GM12878 (cell line): ENCODE results near the gene GPLD1. TPM values are rescaled to one million over a fixed set of nuclear protein-coding genes. Genes with fewer than 3 reads are reported as not detected.

Source experiments
- ATF3 ChIP-seq: IDR thresholded peaks from 2 replicates; pipeline ENCODE4 v1.6.1; 2011; ENCODE audit warnings: low read depth, mild to moderate bottlenecking, low read length, moderate library complexity, borderline replicate concordance; ENCODE audit errors: extremely low read depth
- ATF7 ChIP-seq: fragments of 450-650 bp; IDR thresholded peaks from 2 replicates; pipeline ENCODE4 v1.6.1; 2016; ENCODE audit warnings: low read depth, mild to moderate bottlenecking
- BMI1 ChIP-seq: fragments of 450-650 bp; IDR thresholded peaks from 2 replicates; pipeline ENCODE4 v1.6.1; 2016; ENCODE audit warnings: mild to moderate bottlenecking, moderate library complexity, borderline replicate concordance
- CHD4 ChIP-seq: fragments of 200-600 bp; sonication (generic); IDR thresholded peaks from 2 replicates; pipeline ENCODE4 v1.6.1; 2016; ENCODE audit warnings: mild to moderate bottlenecking
- DPF2 ChIP-seq: fragments of 450-650 bp; IDR thresholded peaks from 2 replicates; pipeline ENCODE4 v1.6.1; 2017; ENCODE audit warnings: mild to moderate bottlenecking
- ETV6 ChIP-seq, 2 experiments: fragments of 450-650 bp in 1 of 2; IDR thresholded peaks in 1 of 2; conservative IDR thresholded peaks in 1 of 2; 2 replicates each; pipeline ENCODE4 v1.6.1; 2014; ENCODE audit warnings: antibody characterized with exemption in 1 of 2, borderline replicate concordance in 1 of 2, low read depth in 1 of 2, mild to moderate bottlenecking in 1 of 2, moderate library complexity in 1 of 2
- IKZF2 ChIP-seq, 2 experiments: fragments of 450-650 bp; IDR thresholded peaks; 2 replicates each; pipeline ENCODE4 v1.6.1; 2017; ENCODE audit warnings: mild to moderate bottlenecking in 2 of 2, moderate library complexity in 2 of 2
- IRF4 ChIP-seq: IDR thresholded peaks from 2 replicates; pipeline ENCODE4 v1.6.1; 2011; ENCODE audit warnings: low read depth, low read length
- MLLT1 ChIP-seq: fragments of 450-650 bp; IDR thresholded peaks from 2 replicates; pipeline ENCODE4 v1.6.1; 2016; ENCODE audit warnings: mild to moderate bottlenecking
- MXI1 ChIP-seq: fragments of 150-350 bp; IDR thresholded peaks from 2 replicates; pipeline ENCODE4 v1.6.1; 2011; ENCODE audit warnings: low read depth, mild to moderate bottlenecking, inconsistent platforms, low read length, improper control_type of control experiment
- RELA ChIP-seq: fragments of 450-650 bp; IDR thresholded peaks from 2 replicates; pipeline ENCODE4 v1.8.0; 2014; ENCODE audit warnings: borderline replicate concordance; ENCODE audit not compliant: partially characterized antibody
- SRF ChIP-seq, 2 experiments: IDR thresholded peaks; 2 replicates each; pipeline ENCODE4 v1.6.1; 2011; ENCODE audit warnings: low read depth in 2 of 2, low read length in 2 of 2, mild to moderate bottlenecking in 1 of 2, moderate library complexity in 1 of 2
- ZBTB40 ChIP-seq: fragments of 450-650 bp; IDR thresholded peaks from 2 replicates; pipeline ENCODE4 v1.6.1; 2016; ENCODE audit warnings: mild to moderate bottlenecking, moderate library complexity, borderline replicate concordance
- polyA plus RNA-seq, 11 experiments: library from polyadenylated mRNA; depleted of rRNA in 4 of 11; unstranded in 6 of 11; stranded (reverse) in 5 of 11; fragments of >200 nt; fragmentation: Nextera tagmentation in 4 of 11; fragmentation: Illumina TruSeq in 1 of 11; extraction: Ambion mirVana in 4 of 11; extraction: Trizol in 1 of 11; gene quantifications; 1 replicate in 1 of 11; 2 replicates in 10 of 11; pipeline versions ENCODE4 v1.2.1 to v1.2.3, GENCODE V29; 2011 to 2016; ENCODE audit warnings: inconsistent platforms in 2 of 11, missing spikeins in 2 of 11, low read depth in 1 of 11
- total RNA-seq, 4 experiments: library from RNA; depleted of rRNA in 3 of 4; stranded (reverse); fragments of >200 nt in 3 of 4; fragmentation: Illumina TruSeq in 1 of 4; extraction: Trizol in 1 of 4; gene quantifications; 2 replicates each; pipeline versions ENCODE4 v1.2.1 to v1.2.3, GENCODE V29; 2013 to 2021
- TF ChIP-seq, protein P1 (sequence below): fragments of 450-650 bp; IDR thresholded peaks from 2 replicates; pipeline ENCODE4 v1.6.1; 2017; ENCODE audit warnings: mild to moderate bottlenecking, moderate library complexity
- TF ChIP-seq, protein P2 (sequence below): fragments of 450-650 bp; IDR thresholded peaks from 2 replicates; pipeline ENCODE4 v1.6.1; 2017; ENCODE audit warnings: low read depth, mild to moderate bottlenecking, moderate library complexity

Gene GPLD1
- total and polyA plus RNA-seq, 10 of the 15 experiments (the other 5 are each of a cell fraction or from before 2014, with no cell fraction given) = 0.04 to 1.0 (median 0.69) TPM

DNA sequence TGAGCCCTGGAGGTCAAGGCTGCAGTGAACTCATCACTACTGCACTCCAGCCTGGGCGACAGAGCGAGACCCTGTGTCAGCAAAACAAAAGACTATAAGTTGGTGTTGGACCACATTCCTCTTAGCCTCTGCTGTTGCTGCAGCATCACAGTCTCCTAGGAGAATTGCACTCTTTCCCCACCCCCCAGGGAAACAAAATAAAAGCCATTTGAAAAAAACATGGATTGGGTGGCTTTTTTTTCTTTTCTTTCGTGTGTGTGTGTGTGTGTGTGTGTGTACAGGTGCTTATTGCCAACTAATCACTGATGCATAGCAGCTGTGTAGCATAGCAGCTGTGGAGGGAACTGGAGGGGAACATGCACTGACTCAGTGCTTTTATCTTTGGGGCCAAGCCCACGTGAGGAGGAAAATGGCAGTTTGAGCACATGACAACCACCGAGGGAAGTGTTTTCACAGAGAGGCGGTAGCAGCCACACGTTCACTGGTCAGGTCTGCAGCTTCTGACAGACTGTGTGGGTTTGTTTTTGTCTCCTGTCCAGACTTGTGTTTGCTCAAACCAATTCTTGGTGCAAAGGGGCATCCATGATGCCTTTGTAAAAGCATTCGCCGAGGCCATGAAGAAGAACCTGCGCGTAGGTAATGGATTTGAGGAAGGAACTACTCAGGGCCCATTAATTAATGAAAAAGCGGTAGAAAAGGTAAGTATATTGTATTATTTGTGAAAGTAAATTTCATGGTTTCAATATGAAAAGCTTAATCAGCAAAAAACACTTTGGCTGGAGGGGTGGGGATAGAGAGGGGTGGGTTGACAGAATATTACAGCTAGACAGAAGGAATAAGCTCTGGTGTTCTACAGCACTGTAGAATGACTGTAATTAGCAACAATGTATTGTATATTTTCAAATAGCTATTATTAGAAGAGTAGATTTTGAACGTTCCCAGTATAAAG lies 33.1 kb upstream of the GPLD1 start (continued):
- TF ChIP-seq, protein P1, sequence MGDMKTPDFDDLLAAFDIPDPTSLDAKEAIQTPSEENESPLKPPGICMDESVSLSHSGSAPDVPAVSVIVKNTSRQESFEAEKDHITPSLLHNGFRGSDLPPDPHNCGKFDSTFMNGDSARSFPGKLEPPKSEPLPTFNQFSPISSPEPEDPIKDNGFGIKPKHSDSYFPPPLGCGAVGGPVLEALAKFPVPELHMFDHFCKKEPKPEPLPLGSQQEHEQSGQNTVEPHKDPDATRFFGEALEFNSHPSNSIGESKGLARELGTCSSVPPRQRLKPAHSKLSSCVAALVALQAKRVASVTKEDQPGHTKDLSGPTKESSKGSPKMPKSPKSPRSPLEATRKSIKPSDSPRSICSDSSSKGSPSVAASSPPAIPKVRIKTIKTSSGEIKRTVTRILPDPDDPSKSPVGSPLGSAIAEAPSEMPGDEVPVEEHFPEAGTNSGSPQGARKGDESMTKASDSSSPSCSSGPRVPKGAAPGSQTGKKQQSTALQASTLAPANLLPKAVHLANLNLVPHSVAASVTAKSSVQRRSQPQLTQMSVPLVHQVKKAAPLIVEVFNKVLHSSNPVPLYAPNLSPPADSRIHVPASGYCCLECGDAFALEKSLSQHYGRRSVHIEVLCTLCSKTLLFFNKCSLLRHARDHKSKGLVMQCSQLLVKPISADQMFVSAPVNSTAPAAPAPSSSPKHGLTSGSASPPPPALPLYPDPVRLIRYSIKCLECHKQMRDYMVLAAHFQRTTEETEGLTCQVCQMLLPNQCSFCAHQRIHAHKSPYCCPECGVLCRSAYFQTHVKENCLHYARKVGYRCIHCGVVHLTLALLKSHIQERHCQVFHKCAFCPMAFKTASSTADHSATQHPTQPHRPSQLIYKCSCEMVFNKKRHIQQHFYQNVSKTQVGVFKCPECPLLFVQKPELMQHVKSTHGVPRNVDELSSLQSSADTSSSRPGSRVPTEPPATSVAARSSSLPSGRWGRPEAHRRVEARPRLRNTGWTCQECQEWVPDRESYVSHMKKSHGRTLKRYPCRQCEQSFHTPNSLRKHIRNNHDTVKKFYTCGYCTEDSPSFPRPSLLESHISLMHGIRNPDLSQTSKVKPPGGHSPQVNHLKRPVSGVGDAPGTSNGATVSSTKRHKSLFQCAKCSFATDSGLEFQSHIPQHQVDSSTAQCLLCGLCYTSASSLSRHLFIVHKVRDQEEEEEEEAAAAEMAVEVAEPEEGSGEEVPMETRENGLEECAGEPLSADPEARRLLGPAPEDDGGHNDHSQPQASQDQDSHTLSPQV = no peak
- TF ChIP-seq RELA = no peak
- peak; percentile 79 for TF ChIP-seq MXI1
- TF ChIP-seq IKZF2 (IDR thresholded peaks at IDR 0.05) = peak; percentile 86 to 87
- peak; percentile 33; the same call in 1 of the 2 replicates for TF ChIP-seq ATF3
- TF ChIP-seq, protein P2, sequence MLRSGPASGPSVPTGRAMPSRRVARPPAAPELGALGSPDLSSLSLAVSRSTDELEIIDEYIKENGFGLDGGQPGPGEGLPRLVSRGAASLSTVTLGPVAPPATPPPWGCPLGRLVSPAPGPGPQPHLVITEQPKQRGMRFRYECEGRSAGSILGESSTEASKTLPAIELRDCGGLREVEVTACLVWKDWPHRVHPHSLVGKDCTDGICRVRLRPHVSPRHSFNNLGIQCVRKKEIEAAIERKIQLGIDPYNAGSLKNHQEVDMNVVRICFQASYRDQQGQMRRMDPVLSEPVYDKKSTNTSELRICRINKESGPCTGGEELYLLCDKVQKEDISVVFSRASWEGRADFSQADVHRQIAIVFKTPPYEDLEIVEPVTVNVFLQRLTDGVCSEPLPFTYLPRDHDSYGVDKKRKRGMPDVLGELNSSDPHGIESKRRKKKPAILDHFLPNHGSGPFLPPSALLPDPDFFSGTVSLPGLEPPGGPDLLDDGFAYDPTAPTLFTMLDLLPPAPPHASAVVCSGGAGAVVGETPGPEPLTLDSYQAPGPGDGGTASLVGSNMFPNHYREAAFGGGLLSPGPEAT = peak; percentile 84
- TF ChIP-seq CHD4 = no peak
- peak; percentile 72 for TF ChIP-seq MLLT1
- TF ChIP-seq BMI1 = no peak; the same call in 1 of the 2 replicates
- TF ChIP-seq DPF2 = 0 out of 2 replicates have a peak, but pooled peaks have one; percentile 71
- TF ChIP-seq ATF7 = peak; percentile 37; the same call in 1 of the 2 replicates
- TF ChIP-seq SRF (IDR thresholded peaks at IDR 0.05; ENCODE audit: low read depth in 2 of 2, low read length in 2 of 2) = 0 out of 4 replicates have a peak, but pooled peaks of 1 of the 2 experiments have one; percentile 33
- TF ChIP-seq ETV6 (conservative IDR thresholded peaks at IDR 0.05 in 1 of 2, IDR thresholded peaks at IDR 0.05 in 1 of 2; ENCODE audit: borderline replicate concordance in 1 of 2, low read depth in 1 of 2) = no peak
- TF ChIP-seq ZBTB40 = no peak
- TF ChIP-seq IRF4 = no peak
